ENCODE results near the gene TRAF3IP3.
A peak's percentile ranks its signal among the peaks of the same experiment; 100 is the strongest.

TRAF3IP3 gene

GRCh38 chr1:209759829-209760359 lies 4.0 kb downstream of the TRAF3IP3 start:
- no peak for TF ChIP-seq CTCF (IDR thresholded peaks at IDR 0.05; ENCODE audit: extremely low read depth, insufficient read depth, missing control alignments)
- in situ Hi-C loops (cut with MboI; ENCODE audit: low pct_unique_long_range_greater_than_20kb, low sequenced_read_pairs, unreplicated experiment), result no loop called here
- DNase-seq (ENCODE audit: low spot score), result no peak

GRCh38 chr1:209761011-209761635 lies 5.3 kb downstream of the TRAF3IP3 start:
- in situ Hi-C loops (cut with MboI; ENCODE audit: low pct_unique_long_range_greater_than_20kb, low sequenced_read_pairs, unreplicated experiment), result no loop called here
- no peak for DNase-seq (ENCODE audit: low spot score)
- no peak for TF ChIP-seq CTCF (IDR thresholded peaks at IDR 0.05; ENCODE audit: extremely low read depth, insufficient read depth, missing control alignments)

GRCh38 chr1:209766051-209766450 lies 10.2 kb downstream of the TRAF3IP3 start:
- TF ChIP-seq CTCF (IDR thresholded peaks at IDR 0.05; ENCODE audit: extremely low read depth, insufficient read depth, missing control alignments), result no peak
- in situ Hi-C loops (cut with MboI; ENCODE audit: low pct_unique_long_range_greater_than_20kb, low sequenced_read_pairs, unreplicated experiment), result no loop called here
- no peak for DNase-seq (ENCODE audit: low spot score)

- in situ Hi-C loops (cut with MboI; ENCODE audit: low pct_unique_long_range_greater_than_20kb, low sequenced_read_pairs, unreplicated experiment), result no loop called here
- no peak for TF ChIP-seq CTCF (IDR thresholded peaks at IDR 0.05; ENCODE audit: extremely low read depth, insufficient read depth, missing control alignments)
Measured at GRCh38 chr1:209767096-209767495, 11.2 kb downstream of the TRAF3IP3 start.

GRCh38 chr1:209767706-209768105 lies 11.9 kb downstream of the TRAF3IP3 start:
- TF ChIP-seq CTCF (IDR thresholded peaks at IDR 0.05; ENCODE audit: extremely low read depth, insufficient read depth, missing control alignments), result no peak
- in situ Hi-C loops (cut with MboI; ENCODE audit: low pct_unique_long_range_greater_than_20kb, low sequenced_read_pairs, unreplicated experiment), result no loop called here
- DNase-seq (ENCODE audit: low spot score), result no peak

More at GRCh38 chr1:209767096-209767495, 11.2 kb downstream of the TRAF3IP3 start:
- DNase-seq (ENCODE audit: low spot score), result no peak

GRCh38 chr1:209768354-209768774 lies 12.5 kb downstream of the TRAF3IP3 start:
- peak; percentile 83 for DNase-seq (ENCODE audit: low spot score)
- in situ Hi-C loops (cut with MboI; ENCODE audit: low pct_unique_long_range_greater_than_20kb, low sequenced_read_pairs, unreplicated experiment), result no loop called here
- no peak for TF ChIP-seq CTCF (IDR thresholded peaks at IDR 0.05; ENCODE audit: extremely low read depth, insufficient read depth, missing control alignments)
